ENCODE data around the gene TRAPPC10.

The TRAPPC10 gene, protein sequence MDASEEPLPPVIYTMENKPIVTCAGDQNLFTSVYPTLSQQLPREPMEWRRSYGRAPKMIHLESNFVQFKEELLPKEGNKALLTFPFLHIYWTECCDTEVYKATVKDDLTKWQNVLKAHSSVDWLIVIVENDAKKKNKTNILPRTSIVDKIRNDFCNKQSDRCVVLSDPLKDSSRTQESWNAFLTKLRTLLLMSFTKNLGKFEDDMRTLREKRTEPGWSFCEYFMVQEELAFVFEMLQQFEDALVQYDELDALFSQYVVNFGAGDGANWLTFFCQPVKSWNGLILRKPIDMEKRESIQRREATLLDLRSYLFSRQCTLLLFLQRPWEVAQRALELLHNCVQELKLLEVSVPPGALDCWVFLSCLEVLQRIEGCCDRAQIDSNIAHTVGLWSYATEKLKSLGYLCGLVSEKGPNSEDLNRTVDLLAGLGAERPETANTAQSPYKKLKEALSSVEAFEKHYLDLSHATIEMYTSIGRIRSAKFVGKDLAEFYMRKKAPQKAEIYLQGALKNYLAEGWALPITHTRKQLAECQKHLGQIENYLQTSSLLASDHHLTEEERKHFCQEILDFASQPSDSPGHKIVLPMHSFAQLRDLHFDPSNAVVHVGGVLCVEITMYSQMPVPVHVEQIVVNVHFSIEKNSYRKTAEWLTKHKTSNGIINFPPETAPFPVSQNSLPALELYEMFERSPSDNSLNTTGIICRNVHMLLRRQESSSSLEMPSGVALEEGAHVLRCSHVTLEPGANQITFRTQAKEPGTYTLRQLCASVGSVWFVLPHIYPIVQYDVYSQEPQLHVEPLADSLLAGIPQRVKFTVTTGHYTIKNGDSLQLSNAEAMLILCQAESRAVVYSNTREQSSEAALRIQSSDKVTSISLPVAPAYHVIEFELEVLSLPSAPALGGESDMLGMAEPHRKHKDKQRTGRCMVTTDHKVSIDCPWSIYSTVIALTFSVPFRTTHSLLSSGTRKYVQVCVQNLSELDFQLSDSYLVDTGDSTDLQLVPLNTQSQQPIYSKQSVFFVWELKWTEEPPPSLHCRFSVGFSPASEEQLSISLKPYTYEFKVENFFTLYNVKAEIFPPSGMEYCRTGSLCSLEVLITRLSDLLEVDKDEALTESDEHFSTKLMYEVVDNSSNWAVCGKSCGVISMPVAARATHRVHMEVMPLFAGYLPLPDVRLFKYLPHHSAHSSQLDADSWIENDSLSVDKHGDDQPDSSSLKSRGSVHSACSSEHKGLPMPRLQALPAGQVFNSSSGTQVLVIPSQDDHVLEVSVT

DNA sequence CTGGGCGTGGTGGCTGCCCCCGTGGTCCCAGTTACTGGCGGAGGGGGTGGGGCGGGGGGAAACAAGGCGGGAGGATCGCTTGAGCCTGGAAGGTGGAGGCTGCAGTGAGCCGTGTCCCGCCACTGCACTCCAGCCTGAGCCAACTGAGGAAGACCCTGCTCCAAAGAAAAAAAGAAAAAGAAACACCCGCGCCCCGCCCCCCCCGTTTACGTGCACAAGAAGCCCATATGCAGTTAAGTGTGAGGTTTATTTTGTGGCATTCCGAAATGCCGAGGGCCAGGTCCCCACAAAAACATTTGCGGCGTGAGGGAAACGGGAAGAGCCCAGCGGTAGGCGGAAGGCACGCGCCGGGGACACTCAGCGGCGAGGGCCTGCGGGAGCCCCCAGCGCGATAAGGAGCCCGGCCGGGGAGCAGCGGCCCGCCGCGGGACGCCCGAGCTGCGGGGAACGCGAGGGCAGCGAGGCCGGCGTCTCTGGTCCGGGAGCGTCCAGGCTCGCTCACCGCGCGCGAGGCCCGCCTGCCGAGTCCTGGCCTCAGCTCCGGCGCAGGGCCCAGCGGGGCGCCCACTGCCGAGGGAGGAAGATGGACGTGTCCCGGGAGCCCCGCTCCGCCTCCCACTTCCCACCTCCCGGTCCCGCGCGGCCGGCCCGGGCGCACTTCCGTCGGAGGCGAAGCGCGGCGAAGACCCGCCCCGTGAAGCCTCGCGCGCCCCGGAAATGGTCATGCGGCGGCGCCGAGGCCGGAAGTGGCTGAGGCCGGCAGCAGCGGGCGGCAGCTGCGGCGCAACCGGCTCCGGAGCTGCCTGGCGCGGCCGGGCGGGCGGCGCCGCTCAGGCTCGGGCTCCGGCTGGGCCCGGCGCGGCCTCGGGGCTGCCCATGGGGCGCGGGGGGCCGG lies at the start of gene TRAPPC10:
TSS of gene TRAPPC10 (plus strand) at position 731 of the 895 bp plus-strand sequence. CDS start 185 bp downstream, outside the sequence.
- DNase-seq: peak; percentile 66

DNA sequence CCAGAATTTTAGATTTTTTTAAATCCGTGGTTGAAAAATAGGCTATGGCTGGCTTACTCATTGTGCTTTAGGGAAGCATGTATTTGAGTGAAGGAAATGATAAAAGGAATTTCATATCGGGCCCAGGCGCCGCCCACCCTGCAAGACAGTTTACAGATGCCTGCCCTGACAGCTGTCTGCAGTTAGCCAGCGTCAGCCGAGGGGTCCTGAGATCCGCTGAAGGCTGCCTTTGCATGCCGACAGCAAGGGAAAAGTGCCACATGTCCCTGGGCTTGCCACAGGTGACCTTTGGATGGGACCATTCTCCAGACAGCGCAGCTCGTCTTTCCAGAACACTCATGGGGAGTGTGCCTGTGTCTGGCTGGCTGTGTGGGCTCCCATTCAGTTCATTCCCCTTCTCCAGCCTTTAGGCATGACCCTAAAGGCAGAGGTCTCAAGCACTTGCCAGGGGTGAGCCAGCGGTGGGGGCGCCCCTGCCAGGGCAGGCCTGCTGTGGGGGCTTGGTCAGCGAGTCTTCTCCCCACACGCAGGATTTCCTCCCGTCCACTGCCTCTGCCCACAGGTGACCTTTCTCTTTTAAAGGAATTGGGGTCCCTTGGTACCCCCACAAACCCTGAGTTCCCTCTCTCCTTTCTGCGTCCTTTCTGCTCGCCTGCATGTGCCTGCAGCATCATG lies 46.1 kb upstream of the TRAPPC10 start:
- no peak for DNase-seq

DNA sequence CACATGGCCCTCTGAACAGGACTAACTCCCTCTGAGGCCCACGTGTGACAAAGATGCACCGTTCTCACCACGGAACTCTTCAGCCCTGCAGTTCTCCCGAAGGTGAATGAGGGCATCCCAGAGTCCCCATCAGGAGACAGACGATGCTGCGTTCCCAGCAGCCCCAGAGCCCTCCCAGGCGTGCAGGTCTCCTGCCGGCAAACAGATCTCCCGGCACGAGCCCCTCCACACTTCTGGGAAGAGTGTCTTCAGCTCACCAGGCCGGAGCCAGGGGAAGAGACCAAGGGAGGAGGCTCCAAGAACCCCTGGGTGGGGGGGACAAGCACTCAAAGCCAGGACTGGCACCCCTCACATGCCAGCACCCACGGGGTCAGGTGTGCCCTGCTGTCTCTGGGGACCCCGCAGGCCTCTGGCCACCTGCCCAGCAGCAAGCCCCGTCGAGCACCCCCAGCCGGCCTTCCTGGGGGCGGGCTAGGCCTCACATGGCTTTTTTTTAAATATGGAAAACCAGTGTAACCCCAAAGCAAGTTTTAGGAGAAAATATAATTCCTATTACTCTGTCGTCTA lies 45.1 kb upstream of the TRAPPC10 start:
- DNase-seq: no peak

- no peak for DNase-seq
Observed at GRCh38 chr21:43967981-43968380, 44.1 kb upstream of the TRAPPC10 start.

GRCh38 chr21:43968410-43969114 lies 43.5 kb upstream of the TRAPPC10 start:
- DNase-seq: no peak

DNA sequence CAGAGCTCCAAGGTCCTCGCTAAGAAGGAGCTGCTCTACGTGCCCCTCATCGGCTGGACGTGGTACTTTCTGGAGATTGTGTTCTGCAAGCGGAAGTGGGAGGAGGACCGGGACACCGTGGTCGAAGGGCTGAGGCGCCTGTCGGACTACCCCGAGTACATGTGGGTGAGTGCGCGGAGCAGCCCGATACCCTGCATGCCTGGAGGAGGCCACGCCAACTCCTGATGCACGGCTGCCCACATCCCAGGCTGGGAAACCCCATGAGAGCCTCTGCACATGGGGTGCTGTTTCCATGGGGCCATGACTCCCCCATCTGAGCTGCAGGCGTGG lies 43.0 kb upstream of the TRAPPC10 start:
- DNase-seq: no peak

- DNase-seq: no peak
Observed at GRCh38 chr21:43970551-43970950, 41.6 kb upstream of the TRAPPC10 start.

DNA sequence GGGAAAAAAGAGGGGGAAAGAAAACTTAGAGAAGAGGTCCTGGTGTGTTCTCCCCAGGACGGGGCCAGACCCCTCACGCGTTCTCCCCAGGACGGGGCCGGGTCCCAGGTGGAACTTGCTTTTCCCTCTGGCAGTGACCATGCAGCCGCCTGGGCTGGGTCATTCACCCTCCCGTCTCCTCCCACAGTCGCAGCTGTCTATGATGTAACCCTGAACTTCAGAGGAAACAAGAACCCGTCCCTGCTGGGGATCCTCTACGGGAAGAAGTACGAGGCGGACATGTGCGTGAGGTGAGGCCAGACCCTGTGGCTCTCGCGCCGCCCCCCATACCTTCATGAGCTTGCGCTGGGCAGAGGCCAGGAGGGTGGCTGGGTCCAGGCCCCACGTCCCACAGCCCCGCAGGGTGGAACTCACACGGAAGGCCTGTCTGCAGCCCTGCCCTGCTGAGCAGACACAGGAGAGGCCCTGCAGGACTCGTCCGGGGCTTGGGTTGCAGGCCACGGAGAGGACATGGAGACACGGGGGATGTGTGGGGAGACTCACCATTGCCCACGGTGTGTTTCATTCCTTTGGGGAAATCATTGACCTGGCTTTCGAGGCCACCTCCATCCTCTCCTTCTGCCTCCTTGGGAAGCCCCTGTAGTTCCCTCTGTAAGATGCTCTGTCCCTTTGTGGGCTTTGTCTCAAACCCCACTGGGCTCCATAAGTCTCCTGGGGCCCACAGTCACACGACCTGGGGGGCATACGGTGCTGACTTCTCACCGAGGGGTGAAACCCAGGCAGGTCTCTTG lies 40.7 kb upstream of the TRAPPC10 start:
- DNase-seq: no peak

GRCh38 chr21:43971992-43972255 lies 40.2 kb upstream of the TRAPPC10 start:
- no peak for DNase-seq

DNA sequence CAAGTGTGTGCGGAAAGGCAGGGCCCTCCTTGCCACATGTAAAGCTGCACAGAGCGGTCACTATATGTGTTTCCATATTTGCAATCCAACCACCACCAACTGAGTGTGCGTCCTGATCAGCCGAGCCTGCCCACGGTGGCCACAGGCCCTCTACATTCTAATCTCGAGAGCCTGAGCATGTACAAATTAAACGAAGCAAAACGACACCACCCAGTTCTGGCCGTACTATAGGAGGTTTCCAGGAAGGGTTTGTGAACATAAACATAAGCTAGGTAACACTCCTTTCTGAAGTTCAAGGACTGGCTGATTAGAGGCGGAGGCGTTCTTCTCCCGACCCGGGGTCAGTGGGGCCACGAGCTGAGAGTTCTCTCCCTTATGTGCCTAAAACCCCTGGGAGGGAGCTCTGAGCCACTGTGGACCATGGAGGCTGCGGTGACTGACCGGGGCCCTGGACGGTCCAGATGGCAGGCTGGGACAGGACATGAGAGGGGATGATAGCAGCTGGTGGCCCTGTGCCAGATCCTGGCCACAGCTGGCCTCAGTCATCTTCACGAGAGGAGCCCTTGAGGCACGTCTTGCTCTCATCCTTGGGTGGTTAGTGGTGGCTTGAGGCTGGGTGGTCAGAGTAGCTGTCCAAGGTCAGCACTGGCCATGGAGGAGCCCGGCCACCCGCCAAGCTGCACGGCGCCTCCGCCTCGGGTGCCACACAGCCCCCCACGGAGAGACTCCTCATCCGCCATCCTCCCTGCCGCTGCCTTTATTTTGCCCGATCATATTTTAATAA lies 39.1 kb upstream of the TRAPPC10 start:
- DNase-seq: no peak

GRCh38 chr21:43973634-43973955 lies 38.5 kb upstream of the TRAPPC10 start:
- DNase-seq: no peak

- no peak for DNase-seq
Observed at GRCh38 chr21:43974791-43975468, 37.2 kb upstream of the TRAPPC10 start.

DNA sequence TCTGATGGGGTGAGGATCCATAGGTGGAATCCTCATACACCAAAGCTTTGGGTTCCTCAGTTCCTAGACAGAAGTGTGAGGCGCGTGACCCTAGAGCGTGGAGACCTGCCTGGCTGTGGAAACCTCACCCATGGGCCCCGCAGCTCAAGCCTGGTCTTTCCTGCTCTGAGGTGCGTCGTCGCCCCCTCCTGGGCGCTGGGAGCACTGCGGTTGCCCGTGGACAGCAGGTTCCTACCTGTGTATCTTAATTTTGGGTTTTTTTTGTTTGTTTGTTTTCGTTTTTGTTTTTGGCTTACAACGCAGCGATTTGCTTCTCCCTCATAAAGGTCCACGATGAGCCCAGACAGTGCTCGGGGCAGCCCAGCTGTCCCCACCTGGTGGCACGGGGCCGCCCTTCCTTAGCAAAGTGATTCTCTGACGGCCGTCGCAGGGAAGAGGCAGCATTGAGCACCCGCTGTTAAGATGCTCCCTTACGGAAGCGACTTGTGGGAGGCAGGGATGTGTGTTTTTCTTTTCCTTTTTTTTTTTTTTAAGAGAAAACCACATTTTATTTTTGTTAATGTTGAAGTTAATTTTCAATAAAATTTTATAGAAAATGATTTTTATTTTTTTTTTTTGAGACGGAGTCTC lies 36.5 kb upstream of the TRAPPC10 start:
- DNase-seq: peak; percentile 2

GRCh38 chr21:43976661-43977060 lies 35.4 kb upstream of the TRAPPC10 start:
- no peak for DNase-seq

DNA sequence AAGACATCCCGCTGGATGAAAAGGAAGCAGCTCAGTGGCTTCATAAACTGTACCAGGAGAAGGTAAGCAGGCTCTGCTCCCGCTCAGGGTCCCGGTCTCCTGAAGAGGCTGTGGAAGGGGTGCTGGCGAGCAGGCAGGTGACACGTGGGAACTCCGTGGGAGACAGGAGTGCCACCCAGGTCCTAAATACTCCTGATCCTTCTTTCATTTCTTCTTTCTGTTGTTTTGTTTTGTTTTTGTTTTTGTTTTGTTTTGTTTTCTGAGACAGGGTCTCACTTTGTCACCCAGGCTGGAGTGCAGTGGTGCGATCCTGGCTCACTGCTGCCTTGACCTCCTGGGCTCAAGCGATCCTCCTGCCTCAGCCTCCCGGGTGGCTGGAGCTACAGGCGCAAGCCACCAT lies 34.0 kb upstream of the TRAPPC10 start:
- no peak for DNase-seq

DNA sequence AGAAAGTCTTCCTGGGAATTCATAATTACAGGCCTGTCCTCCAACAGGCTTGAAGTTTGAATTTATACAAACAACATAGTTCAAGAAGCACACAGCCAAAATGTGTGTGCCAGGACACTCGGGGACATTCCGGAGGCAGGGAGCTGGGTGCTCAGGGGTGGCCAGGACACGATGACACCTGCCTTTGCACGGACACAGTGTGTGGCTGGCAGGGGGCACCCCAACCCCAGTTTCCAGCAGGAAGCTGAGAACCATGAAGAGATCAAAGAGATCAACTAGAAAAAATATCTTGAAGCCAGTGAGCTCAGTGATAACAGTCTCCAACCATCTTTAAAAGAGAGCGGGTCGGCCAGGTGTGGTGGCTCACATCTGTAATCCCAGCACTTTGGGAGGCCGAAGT lies 32.5 kb upstream of the TRAPPC10 start:
- no peak for DNase-seq

- no peak for DNase-seq
Observed at GRCh38 chr21:43981151-43981870, 30.8 kb upstream of the TRAPPC10 start.

DNA sequence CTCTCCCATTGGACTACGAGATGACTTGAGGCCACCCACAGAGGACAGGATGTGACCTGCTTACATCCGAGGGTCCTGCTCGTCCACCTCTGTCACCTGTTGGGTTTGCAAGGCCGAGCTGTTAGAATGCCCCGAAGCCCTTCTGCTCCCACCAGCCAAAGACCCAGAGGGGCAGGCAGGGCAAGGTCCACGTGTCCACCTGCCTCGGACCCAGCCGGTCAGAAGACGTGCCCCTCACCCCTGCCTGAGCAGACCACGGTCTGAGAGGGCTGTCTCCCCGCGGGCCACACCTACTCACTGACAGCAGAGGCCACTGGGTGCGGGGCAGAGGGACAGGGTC lies 30.3 kb upstream of the TRAPPC10 start:
- no peak for DNase-seq

All from DMS153 (cell line).